PC-9 (cell line): ENCODE results near the gene SGPL1. TPM values are rescaled to one million over a fixed set of nuclear protein-coding genes. Genes with fewer than 3 reads are reported as not detected.
A peak's percentile ranks its signal among the peaks of the same experiment; 100 is the strongest.

Experiments used
- BruUV-seq: library from RNA; stranded (reverse); fragments of 400-500 nt; replicated peaks from 2 replicates; lab custom pipeline; 2021; lab: Mats Ljungman, UMichigan
- CTCF ChIA-PET: fragments of 300-600 bp; sonication (Branson Sonifier 250); formaldehyde crosslinking; loops from one replicate; lab custom pipeline; 2022; ENCODE audit warnings: antibody characterized with exemption; lab: Charles Lee
- POLR2A ChIA-PET: fragments of 300-600 bp; sonication (Branson Sonifier 250); formaldehyde crosslinking; loops from one replicate; lab custom pipeline; 2022; ENCODE audit warnings: antibody characterized with exemption; ENCODE audit not compliant: unreplicated experiment; lab: Charles Lee
- DNase-seq, 2 experiments: peaks; one replicate each; pipeline versions ENCODE4 v3.0.0 to v3.0.0-alpha.2; 2015 to 2022; ENCODE audit warnings: mixed read lengths in 1 of 2
- H2AFZ ChIP-seq: fragments of 200-600 bp; sonication (generic); 2 replicates; pipeline ENCODE4 v1.8.1; 2017; ENCODE audit warnings: antibody characterized with exemption
- H3F3A ChIP-seq: fragments of 200-600 bp; sonication (generic); 2 replicates; pipeline ENCODE4 v1.8.1; 2017; ENCODE audit warnings: antibody characterized with exemption, mild to moderate bottlenecking, low read depth; ENCODE audit not compliant: insufficient read depth
- H3K27ac ChIP-seq: fragments of 200-600 bp; sonication (generic); 2 replicates; pipeline ENCODE4 v1.6.1; 2016; ENCODE audit warnings: mixed run types
- H3K27me3 ChIP-seq: fragments of 200-600 bp; sonication (generic); 2 replicates; pipeline ENCODE4 v1.6.1; 2016; ENCODE audit warnings: low read depth, mixed run types; ENCODE audit not compliant: insufficient read depth
- H3K36me3 ChIP-seq: fragments of 200-600 bp; sonication (generic); 2 replicates; pipeline ENCODE4 v1.6.1; 2016; ENCODE audit warnings: low read depth, mixed run types
- H3K4me1 ChIP-seq: fragments of 200-600 bp; sonication (generic); replicated peaks from 2 replicates; pipeline ENCODE4 v1.6.1; 2016; ENCODE audit warnings: mixed run types; ENCODE audit not compliant: insufficient read depth
- H3K4me2 ChIP-seq: fragments of 200-600 bp; sonication (generic); 2 replicates; pipeline ENCODE4 v1.6.1; 2017; ENCODE audit warnings: mixed run types
- H3K4me3 ChIP-seq: fragments of 200-600 bp; sonication (generic); 2 replicates; pipeline ENCODE4 v1.6.1; 2016; ENCODE audit warnings: mixed run types
- H3K79me2 ChIP-seq: fragments of 200-600 bp; sonication (generic); 2 replicates; pipeline ENCODE4 v1.6.1; 2017; ENCODE audit warnings: low read depth, mixed run types
- H3K9me2 ChIP-seq: fragments of 200-600 bp; sonication (generic); 2 replicates; pipeline ENCODE4 v1.8.1; 2017; ENCODE audit warnings: mild to moderate bottlenecking; ENCODE audit not compliant: insufficient read depth
- H3K9me3 ChIP-seq: fragments of 200-600 bp; sonication (generic); 2 replicates; pipeline ENCODE4 v1.8.1; 2016; ENCODE audit warnings: low read depth; ENCODE audit not compliant: insufficient read depth
- H4K20me1 ChIP-seq: fragments of 200-600 bp; sonication (generic); 2 replicates; pipeline ENCODE4 v1.8.1; 2017; ENCODE audit not compliant: insufficient read depth
- EZH2 ChIP-seq: fragments of 200-600 bp; sonication (generic); IDR thresholded peaks from 2 replicates; pipeline ENCODE4 v1.8.0; 2017; ENCODE audit warnings: antibody characterized with exemption, low read depth
- intact Hi-C: fragments of 100-400 bp; cut with micrococcal nuclease; formaldehyde crosslinking; loops from one replicate; pipeline ENCODE4 v1.10.0; 2022; ENCODE audit not compliant: unreplicated experiment
- total RNA-seq: library from RNA; stranded (reverse); gene quantifications from 2 replicates; pipeline ENCODE4 v1.2.3, GENCODE V29; 2021
- TF ChIP-seq, protein P1 (sequence below): fragments of 200-600 bp; sonication (generic); conservative IDR thresholded peaks from 2 replicates; pipeline ENCODE4 v1.6.1; 2017; ENCODE audit warnings: mixed run types, antibody characterized with exemption, mild to moderate bottlenecking, moderate library complexity

Gene SGPL1
- total RNA-seq, 1 experiment from 2014 or later, result 96.9 TPM

DNA sequence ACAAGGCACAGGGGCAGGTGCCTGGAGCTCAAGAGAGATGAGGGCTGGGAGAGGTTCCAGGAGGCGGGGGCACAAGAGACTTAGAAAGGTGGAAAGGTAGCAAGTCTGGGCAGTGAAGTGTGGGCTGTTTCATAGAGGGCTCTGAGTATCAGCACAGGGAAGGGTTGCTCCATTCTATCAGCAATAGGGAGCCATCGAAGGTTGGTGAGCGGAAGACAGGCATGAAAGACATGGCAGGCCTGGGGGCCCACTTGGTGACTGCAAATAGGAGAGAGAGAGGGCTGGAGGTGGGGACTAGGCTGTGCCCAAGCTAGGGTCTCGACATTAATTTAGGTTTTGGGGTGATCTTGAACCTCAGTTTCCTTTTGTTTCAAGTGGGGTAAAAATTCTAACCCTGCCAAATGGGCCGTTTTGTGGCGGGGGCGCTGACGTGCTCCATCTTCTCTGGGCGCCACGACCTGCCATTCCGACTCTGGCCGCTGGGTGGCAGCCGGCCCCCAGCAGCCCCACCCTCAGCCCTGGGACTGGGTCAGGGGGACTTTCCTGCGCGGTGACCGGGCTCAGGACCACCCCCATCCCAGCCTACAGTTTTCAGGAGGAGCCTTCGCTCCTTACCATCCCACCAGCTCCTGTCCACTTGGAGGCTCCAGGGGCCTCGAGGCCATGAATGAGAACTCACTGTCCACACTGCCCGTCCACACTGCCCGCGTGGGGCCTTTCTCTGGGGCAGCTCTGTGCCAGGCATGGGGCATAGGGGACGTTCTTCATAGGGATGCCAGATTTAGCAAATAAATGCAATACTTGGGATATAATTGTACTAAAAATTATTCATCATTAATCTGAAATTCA is 109.9 kb downstream of the SGPL1 start:
- no peak overlapping the region for H3K4me2 ChIP-seq
- ChIA-PET CTCF (interaction anchor here (0.9 to 1.8 kb wide), 3 partner anchors 168 to 359 kb away, joined by 3 to 4 read pairs (median 3); no protein-coding TSS in a partner anchor), POLR2A (no interaction called here)
- peak in 1 of 2 experiments; percentile 53 for DNase-seq
- intact Hi-C loops, result loop anchor here (1.0 kb wide), 2 partner anchors 284 to 361 kb away; no protein-coding TSS in a partner anchor
- no peaks in the 10 kb centered on the region for H3K36me3 ChIP-seq
- H3K79me2 ChIP-seq, result no peaks in the 10 kb centered on the region
- no peaks in the 10 kb centered on the region for H4K20me1 ChIP-seq
- peaks cover 23% of the 10 kb centered on the region for H3K4me1 ChIP-seq
- H3F3A ChIP-seq, result peaks cover 12% of the 10 kb centered on the region; the same call in 1 of the 2 replicates
- BruUV-seq, result no TSS peak
- no peaks in the 10 kb centered on the region for H3K9me3 ChIP-seq
- no peak overlapping the region for H2AFZ ChIP-seq
- no peaks in the 10 kb centered on the region for H3K27me3 ChIP-seq
- H3K27ac ChIP-seq, result no peak overlapping the region
- no peak for TF ChIP-seq EZH2
- TF ChIP-seq, protein P1, sequence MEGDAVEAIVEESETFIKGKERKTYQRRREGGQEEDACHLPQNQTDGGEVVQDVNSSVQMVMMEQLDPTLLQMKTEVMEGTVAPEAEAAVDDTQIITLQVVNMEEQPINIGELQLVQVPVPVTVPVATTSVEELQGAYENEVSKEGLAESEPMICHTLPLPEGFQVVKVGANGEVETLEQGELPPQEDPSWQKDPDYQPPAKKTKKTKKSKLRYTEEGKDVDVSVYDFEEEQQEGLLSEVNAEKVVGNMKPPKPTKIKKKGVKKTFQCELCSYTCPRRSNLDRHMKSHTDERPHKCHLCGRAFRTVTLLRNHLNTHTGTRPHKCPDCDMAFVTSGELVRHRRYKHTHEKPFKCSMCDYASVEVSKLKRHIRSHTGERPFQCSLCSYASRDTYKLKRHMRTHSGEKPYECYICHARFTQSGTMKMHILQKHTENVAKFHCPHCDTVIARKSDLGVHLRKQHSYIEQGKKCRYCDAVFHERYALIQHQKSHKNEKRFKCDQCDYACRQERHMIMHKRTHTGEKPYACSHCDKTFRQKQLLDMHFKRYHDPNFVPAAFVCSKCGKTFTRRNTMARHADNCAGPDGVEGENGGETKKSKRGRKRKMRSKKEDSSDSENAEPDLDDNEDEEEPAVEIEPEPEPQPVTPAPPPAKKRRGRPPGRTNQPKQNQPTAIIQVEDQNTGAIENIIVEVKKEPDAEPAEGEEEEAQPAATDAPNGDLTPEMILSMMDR, result peak; percentile 98
- H3K9me2 ChIP-seq, result no peaks in the 10 kb centered on the region
- no peak overlapping the region for H3K4me3 ChIP-seq

DNA sequence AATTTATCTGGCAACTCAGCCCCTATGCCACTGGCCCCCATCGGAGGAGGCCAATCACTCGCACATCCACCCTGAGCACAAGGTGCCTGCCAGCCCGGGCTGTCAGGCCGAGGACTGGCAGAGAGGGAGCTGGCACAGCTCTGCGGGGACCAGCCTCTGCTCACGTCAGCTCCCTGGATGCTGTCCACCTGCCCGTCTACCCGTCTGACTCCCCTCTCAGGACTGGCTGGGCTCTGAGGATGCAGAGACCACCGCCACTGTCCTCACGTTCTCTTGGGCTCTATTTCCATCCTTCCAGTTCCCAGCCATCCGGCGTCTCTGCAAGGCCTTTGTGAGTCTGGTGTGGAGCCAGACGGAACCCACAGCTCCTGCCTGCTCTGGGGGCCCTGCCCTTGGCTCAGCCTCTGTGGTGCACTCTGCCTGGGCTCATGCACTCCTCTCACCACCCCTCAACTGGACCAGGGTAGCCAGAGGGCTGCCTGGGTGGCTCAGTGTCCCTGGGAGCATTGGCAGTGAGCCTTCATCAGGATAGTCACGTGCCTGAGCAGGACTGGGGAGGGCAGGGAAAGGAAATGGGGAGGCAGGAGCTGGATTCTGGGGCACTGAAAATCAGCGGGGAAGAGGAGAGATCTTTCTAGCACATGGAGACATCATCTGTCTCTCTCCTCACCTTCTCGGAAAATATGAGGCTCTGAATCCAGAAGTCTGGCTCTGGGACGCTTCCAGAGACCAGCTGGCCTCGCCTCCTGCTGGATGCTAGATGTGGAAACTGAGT is 110.7 kb downstream of the SGPL1 start:
- Histone ChIP-seq H3F3A (peaks cover 8% of the 10 kb centered on the region; the same call in 1 of the 2 replicates), H3K9me3 (no peaks in the 10 kb centered on the region), H3K4me3 (no peak overlapping the region), H3K27ac (no peak overlapping the region), H3K9me2 (no peaks in the 10 kb centered on the region), H3K4me2 (no peak overlapping the region), H3K36me3 (no peaks in the 10 kb centered on the region), H3K4me1 (peaks cover 22% of the 10 kb centered on the region), H3K79me2 (no peaks in the 10 kb centered on the region), H3K27me3 (no peaks in the 10 kb centered on the region), H2AFZ (no peak overlapping the region), H4K20me1 (no peaks in the 10 kb centered on the region)
- CTCF ChIA-PET, result interaction anchor here (0.6 kb wide), 2 partner anchors 49 to 112 kb away, joined by 4 read pairs; no protein-coding TSS in a partner anchor
- intact Hi-C loops, result no loop called here
- BruUV-seq, result no TSS peak
- POLR2A ChIA-PET, result no interaction called here
- no peak for DNase-seq
- TF ChIP-seq, protein P1, result no peak
- TF ChIP-seq EZH2, result no peak

DNA sequence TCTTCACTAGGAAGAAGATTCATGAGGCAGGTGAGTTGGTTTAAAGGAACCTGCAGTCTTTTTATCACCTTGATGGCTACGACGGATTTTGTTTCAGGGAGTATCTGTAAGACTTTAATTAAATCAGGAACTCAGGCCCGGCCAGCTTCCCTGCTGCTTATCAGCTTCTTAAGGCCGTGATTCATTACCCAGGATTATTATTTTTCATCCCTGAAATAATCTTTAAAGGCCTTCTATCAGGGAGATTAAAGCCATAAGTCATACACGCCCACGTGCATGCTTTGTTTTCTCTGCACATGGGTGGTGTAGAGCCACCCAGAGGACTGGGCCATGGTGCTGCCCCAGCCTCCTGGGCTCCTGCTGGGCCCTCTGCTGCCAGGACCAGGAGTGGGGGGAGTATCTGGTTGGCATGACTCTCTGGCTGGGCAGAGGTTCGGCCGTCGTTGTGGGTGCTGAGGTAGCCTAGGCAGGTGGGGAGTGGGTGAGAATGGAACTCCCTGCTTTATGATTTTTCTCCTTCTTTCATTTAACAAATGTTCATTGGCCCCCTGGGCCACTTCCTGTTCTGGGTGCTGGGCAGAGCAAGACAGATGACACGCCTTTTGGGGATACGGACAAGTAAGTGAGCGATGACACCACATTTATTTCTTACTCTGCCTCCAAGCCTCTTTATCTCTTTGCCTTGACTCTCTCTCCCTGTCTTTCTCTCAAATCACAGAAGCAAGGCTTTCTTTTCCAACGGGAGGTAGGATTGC is 111.6 kb downstream of the SGPL1 start:
- TF ChIP-seq EZH2, result no peak
- TF ChIP-seq, protein P1, result no peak
- peaks cover 24% of the 10 kb centered on the region for H3K4me1 ChIP-seq
- no peaks in the 10 kb centered on the region for H3K36me3 ChIP-seq
- no peaks in the 10 kb centered on the region for H3K27me3 ChIP-seq
- H4K20me1 ChIP-seq, result no peaks in the 10 kb centered on the region
- no peak overlapping the region for H3K4me3 ChIP-seq
- POLR2A ChIA-PET, result interaction anchor here (0.6 kb wide), 1 partner anchor 721 kb away, joined by 4 read pairs; no protein-coding TSS in a partner anchor
- intact Hi-C loops, result no loop called here
- H2AFZ ChIP-seq, result no peak overlapping the region
- CTCF ChIA-PET, result no interaction called here
- H3K4me2 ChIP-seq, result no peak overlapping the region
- H3F3A ChIP-seq, result peaks cover 11% of the 10 kb centered on the region; the same call in 1 of the 2 replicates
- no peak for DNase-seq
- no peaks in the 10 kb centered on the region for H3K9me2 ChIP-seq
- H3K9me3 ChIP-seq, result no peaks in the 10 kb centered on the region
- H3K79me2 ChIP-seq, result no peaks in the 10 kb centered on the region
- no TSS peak for BruUV-seq
- H3K27ac ChIP-seq, result no peak overlapping the region
